HUES6 (cell line): Measurements from ENCODE around the gene SCAMP5.

Source experiments
- H3K27ac ChIP-seq: 2 replicates; pipeline ENCODE4 v1.7.0; 2013; ENCODE audit warnings: low read depth, mild to moderate bottlenecking, low read length, inconsistent platforms
- H3K27me3 ChIP-seq: 2 replicates; pipeline ENCODE4 v1.6.1; 2013; ENCODE audit warnings: low read length; ENCODE audit not compliant: control insufficient read depth, insufficient read depth
- H3K36me3 ChIP-seq: 2 replicates; pipeline ENCODE4 v1.6.1; 2013; ENCODE audit warnings: low read length; ENCODE audit not compliant: control insufficient read depth, insufficient read depth
- H3K4me1 ChIP-seq: 2 replicates; pipeline ENCODE4 v1.6.1; 2013; ENCODE audit warnings: low read length; ENCODE audit not compliant: control insufficient read depth, insufficient read depth
- H3K4me3 ChIP-seq: 2 replicates; pipeline ENCODE4 v1.5.1; 2013; ENCODE audit warnings: low read depth, low read length
- H3K9ac ChIP-seq: one replicate; pipeline ENCODE4 v1.6.1; 2013; ENCODE audit warnings: mild to moderate bottlenecking, low read length
- H3K9me3 ChIP-seq: 2 replicates; pipeline ENCODE4 v1.6.1; 2013; ENCODE audit warnings: low read depth, low read length; ENCODE audit not compliant: control insufficient read depth, insufficient read depth

The SCAMP5 gene

DNA sequence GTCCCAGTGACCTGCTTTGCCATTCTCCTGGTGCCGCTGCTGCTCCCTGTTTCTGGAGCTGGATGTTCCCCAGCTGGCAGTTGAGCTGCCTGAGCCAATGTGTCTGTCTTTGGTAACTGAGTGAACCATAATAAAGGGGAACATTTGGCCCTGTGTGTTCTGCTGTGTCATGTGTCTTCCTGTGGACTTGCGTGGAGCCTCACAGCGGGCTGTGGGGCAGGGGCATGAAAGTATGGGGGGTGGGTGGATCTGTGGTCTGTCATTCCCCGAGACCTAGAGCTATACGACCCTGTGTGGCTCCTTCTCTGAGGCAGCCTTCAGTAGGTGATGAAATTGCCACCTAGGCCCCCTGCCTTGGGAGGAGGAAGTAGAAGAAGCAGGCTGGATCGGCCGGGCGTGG, 26.0 kb downstream of the SCAMP5 start:
- Histone ChIP-seq H3K9me3 (no peaks in the 10 kb centered on the region), H3K36me3 (peaks cover 20% of the 10 kb centered on the region; the same call in 1 of the 2 replicates), H3K4me1 (no peaks in the 10 kb centered on the region), H3K27me3 (no peaks in the 10 kb centered on the region), H3K4me3 (no peak overlapping the region), H3K27ac (no peak overlapping the region), H3K9ac (no peak overlapping the region)

DNA sequence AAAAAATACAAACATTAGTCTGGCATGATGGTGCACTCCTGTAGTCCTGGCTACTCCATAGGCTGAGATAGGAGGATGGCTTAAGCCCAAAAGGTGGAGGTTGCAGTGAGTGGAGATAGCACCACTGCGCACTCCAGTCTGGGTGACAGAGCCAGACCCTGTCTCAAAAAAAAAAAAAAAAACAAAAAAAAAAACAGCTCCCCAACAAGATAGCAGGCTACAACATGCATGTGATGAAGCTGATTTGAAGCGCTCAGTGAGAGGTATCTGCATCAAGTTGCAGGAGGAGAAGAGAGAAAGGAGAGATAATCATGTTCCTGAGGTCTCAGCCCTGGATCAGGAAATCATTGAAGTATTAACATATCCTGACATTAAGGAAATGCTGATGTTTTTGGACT, 27.4 kb downstream of the SCAMP5 start:
- H3K9me3 ChIP-seq: no peaks in the 10 kb centered on the region
- no peak overlapping the region for H3K4me3 ChIP-seq
- H3K4me1 ChIP-seq: 0 out of 2 replicates have a peak, but pooled peaks cover under 1% of the 10 kb centered on the region
- no peak overlapping the region for H3K27ac ChIP-seq
- no peaks in the 10 kb centered on the region for H3K27me3 ChIP-seq
- H3K36me3 ChIP-seq: peaks cover 7% of the 10 kb centered on the region; the same call in 1 of the 2 replicates
- H3K9ac ChIP-seq: no peak overlapping the region

DNA sequence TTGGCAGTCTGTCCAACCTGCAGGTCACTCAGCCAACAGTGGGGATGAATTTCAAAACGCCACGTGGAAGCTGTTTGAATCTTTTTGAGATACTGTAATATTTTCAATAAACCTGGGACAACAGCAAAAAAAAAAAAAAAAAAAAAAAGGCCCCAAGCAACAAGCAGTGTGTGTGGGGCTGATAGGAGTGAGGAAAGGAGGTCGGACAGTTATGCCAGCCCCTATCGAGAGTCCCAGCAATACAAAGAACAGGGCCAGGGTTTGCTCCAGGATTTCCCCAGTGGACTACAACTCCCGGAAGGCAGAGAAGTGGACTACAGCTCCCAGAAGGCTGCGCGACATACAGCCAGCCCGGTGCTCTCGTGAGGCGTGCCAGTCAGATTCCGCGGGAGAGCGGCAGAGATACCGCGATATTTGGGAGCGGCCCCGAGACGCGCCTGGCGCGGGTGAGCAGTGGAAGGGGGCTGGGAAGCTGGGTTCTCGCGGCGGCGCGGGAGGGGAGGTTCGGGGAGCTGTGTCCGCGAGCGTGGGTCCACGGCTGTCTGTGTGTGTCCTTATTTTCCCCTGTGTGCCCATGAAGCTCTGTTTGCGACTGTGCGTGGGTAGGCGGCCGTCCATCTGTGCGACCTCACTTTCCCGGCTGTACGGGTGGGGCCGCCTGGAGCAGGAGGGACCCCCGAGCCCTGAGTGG, 28.0 kb downstream of the SCAMP5 start, which contains the start of gene PPCDC:
Gene PPCDC, plus strand, starts transcription at position 410 of the 691 bp plus-strand sequence. CDS start 4,729 bp downstream, outside the sequence.
- Histone ChIP-seq H3K9ac (peak within 1 kb of the TSS; percentile 99), H3K27me3 (no peaks in the 10 kb centered on the region), H3K4me3 (peak within 1 kb of the TSS; percentile 93), H3K27ac (peak within 1 kb of the TSS; percentile 82), H3K36me3 (peaks cover 2% of the 10 kb centered on the region; the same call in 1 of the 2 replicates), H3K4me1 (peaks cover 6% of the 10 kb centered on the region; the same call in 1 of the 2 replicates), H3K9me3 (no peaks in the 10 kb centered on the region)

DNA sequence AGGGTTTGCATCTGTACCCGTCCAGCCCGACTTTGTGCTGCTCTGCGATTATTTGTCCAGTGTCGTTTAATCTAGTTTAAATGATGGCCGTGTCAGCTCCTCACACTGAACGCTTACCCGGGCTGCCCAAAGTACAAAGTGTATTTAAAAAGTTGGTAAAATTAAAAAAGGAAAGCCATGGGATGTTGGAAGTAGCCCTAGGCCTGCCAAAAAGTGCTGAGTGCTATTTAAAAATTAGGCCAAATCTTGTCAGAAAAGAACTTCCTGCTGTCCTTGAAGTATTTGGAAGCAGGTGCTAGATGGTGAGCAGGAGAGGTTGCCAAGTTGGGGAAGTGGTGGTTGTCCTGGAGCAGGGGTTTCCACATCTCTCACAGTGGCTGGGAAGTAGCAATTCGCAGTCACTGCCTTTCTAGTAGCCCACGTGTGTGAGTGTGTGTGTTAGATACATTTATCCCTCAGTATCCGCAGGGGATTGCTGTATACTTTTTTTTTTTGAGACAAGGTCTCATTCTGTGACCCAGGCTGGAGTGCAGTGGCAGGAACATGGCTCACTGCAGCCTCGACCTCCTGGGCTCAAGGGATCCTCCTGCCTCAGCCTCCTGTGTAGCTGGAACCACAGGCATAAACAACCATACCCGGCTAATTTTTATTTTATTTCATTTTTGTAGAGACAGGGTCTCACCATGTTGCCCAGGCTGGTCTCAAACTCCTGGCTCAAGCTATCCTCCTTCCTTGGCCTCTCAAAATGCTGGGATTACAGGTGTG, 28.7 kb downstream of the SCAMP5 start:
- H3K9ac ChIP-seq: peak overlapping the region; percentile 99
- peaks cover 6% of the 10 kb centered on the region for H3K4me1 ChIP-seq
- H3K27ac ChIP-seq: peak overlapping the region; percentile 82
- no peaks in the 10 kb centered on the region for H3K9me3 ChIP-seq
- peak overlapping the region; percentile 93 for H3K4me3 ChIP-seq
- no peaks in the 10 kb centered on the region for H3K27me3 ChIP-seq
- H3K36me3 ChIP-seq: no peaks in the 10 kb centered on the region; the same call in 1 of the 2 replicates

DNA sequence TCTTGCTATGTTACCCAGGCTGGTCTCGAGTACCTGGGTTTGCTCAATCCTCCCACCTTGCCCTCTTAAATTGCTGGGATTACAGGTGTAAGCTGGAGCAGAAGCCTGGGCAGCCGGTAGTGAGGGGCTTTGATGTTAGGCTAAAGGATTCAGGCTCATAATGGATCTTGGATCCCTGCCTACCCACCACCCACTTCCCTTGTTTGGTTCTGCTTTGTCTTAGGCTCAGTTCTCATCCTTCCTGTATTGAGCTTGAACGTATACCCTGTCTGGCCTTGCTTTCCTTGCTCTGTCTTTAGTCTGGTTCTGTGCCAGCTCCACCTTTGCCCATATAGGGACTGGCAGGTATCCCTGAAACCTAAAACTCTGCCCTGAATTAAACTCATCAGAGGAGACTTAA, 29.7 kb downstream of the SCAMP5 start:
- Histone ChIP-seq H3K4me1 (peaks cover 14% of the 10 kb centered on the region), H3K4me3 (no peak overlapping the region), H3K27ac (no peak overlapping the region), H3K9ac (no peak overlapping the region), H3K27me3 (no peaks in the 10 kb centered on the region), H3K9me3 (no peaks in the 10 kb centered on the region), H3K36me3 (no peaks in the 10 kb centered on the region; the same call in 1 of the 2 replicates)

DNA sequence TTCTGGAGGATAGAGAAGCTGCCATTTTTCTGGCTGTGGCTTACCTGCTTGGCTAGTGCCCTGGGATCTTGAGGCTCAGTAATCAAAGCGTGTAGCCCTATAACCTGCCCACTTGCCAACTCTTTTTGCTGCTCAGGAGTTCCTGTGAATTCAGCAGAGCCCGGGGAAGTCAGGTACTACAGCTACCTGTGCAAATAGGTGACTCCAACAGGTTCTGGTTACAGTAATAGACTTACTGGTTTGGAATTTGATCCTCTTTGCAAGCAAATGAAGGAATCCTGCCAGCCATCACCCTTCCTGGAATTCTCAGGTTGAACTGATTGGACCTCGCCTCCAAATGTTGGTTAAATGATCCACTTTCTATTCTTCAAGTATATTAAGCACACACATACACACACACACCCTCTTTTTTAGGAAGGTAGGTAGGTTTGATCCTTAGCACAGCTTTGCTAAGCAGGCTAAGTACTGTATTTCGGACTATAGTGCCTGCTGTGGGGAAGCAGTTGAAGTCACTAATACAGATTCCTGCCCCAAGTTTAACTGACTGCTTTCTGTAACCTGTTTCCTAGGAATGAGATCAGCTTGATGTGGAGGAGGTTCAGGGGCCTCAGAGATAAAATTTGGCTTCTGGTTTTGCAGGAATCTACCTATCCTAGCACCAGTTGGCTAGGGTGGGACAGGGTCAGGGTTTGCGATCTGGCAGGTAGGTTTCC, 30.3 kb downstream of the SCAMP5 start:
- Histone ChIP-seq H3K4me3 (no peak overlapping the region), H3K27ac (no peak overlapping the region), H3K9ac (no peak overlapping the region), H3K9me3 (no peaks in the 10 kb centered on the region), H3K4me1 (peaks cover 20% of the 10 kb centered on the region), H3K36me3 (no peaks in the 10 kb centered on the region; the same call in 1 of the 2 replicates), H3K27me3 (no peaks in the 10 kb centered on the region)

DNA sequence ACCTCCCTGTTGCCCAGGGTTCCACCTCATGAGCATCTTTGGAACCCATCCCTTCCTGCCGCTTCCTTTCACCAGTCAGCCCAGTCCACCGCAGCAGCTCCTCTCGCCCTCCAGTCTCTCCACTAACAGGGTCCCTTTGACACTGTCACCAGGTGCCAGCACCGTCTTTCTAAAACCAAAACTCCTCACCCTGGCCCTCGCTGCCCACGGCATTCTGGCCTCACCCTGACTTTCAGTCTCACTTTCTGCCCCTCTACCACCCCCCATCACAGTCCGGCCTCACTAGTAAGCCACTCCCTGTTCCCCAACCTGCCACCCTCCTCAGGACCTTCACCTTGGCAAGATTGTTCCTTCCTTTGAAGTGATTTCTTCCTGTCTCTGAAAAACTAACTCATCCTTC, 32.2 kb downstream of the SCAMP5 start:
- Histone ChIP-seq H3K4me3 (no peak overlapping the region), H3K9ac (no peak overlapping the region), H3K4me1 (peaks cover 36% of the 10 kb centered on the region), H3K27ac (no peak overlapping the region), H3K36me3 (no peaks in the 10 kb centered on the region; the same call in 1 of the 2 replicates), H3K27me3 (no peaks in the 10 kb centered on the region), H3K9me3 (no peaks in the 10 kb centered on the region)

DNA sequence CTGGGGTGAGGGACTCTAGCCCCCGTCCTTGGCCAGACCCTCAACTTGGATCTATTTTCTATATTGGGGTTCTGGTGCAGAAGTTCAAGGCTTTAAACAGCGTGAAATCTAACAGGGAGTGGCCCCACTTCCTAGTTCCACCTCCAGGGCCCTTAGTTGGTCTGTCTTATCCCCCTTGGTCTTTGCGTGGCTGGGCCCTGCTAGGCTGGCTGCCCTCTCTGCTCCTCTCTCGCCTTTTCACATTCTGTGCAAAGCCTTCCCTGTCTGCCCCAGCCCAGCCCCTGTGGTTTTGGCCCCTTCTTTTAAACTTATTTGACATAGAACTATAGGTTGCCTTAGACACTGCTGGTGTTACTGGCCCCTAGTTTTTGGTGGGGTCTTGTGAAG, 33.6 kb downstream of the SCAMP5 start:
- Histone ChIP-seq H3K9ac (peak overlapping the region; percentile 19), H3K4me1 (peaks cover 40% of the 10 kb centered on the region), H3K27ac (no peak overlapping the region)

DNA sequence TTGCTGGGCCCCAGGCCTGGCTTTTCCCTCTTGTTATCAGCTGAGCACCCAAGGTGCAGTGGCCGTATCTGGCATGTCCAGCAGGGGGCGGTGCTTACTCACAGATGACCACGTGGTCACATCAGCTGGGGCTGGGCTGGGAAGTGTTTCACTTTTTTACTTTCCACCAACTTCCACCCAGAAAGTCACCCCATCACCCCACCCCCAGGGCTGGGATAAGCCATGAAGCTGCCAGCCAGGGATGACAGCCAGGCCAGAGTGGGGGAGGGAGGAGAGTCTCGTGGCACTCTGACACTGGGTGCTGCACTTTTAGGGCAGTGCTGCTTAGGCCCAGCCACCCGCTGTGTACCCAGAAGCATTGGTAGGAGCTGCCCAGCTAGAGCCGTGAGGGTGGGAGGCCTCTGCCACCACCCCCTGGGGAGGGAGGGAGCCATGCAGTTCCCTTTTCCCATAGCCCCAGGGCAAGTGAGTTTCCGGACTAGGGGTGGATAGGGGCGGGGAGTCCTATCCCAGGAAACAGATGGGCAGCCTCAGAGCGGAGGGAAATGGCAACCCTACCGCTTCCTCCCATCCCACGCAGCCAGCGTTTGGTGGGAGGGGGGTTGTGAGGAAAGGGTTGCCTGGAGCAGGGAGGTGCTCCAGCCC, 34.1 kb downstream of the SCAMP5 start:
- Histone ChIP-seq H3K9me3 (no peaks in the 10 kb centered on the region), H3K27me3 (no peaks in the 10 kb centered on the region), H3K9ac (peak overlapping the region; percentile 37), H3K4me1 (peaks cover 44% of the 10 kb centered on the region), H3K36me3 (peaks cover 4% of the 10 kb centered on the region; the same call in 1 of the 2 replicates), H3K27ac (no peak overlapping the region; the same call in 1 of the 2 replicates), H3K4me3 (peak overlapping the region; percentile 30; the same call in 1 of the 2 replicates)

More for the DNA sequence above, 33.6 kb downstream of the SCAMP5 start:
- no peaks in the 10 kb centered on the region; the same call in 1 of the 2 replicates for H3K36me3 ChIP-seq
- H3K9me3 ChIP-seq: no peaks in the 10 kb centered on the region
- H3K27me3 ChIP-seq: no peaks in the 10 kb centered on the region
- no peak overlapping the region for H3K4me3 ChIP-seq

DNA sequence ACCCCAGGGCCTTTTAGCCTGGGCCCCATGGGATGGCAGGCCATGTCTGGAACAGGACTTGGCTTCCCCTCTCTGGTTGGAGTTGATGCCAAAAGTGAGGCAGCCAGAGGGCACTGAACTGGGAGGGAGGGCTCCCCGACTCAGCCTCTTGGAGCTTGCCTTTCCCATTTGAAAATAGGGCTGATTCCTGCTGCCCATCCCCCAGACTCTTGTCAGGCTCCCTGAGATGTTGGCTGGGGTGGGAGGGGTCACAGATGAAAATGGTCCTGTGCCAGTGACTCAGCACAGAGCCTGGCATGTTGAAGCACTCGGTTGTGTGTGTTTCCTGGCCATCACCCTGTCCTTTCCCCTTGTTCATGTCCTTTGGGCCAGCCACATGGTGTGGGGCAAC, 34.7 kb downstream of the SCAMP5 start:
- no peaks in the 10 kb centered on the region for H3K9me3 ChIP-seq
- H3K4me1 ChIP-seq: peaks cover 44% of the 10 kb centered on the region
- H3K9ac ChIP-seq: peak overlapping the region; percentile 19
- no peak overlapping the region; the same call in 1 of the 2 replicates for H3K27ac ChIP-seq
- no peaks in the 10 kb centered on the region for H3K27me3 ChIP-seq
- H3K4me3 ChIP-seq: no peak overlapping the region
- peaks cover 4% of the 10 kb centered on the region; the same call in 1 of the 2 replicates for H3K36me3 ChIP-seq
